Measurements from ENCODE around the gene ZNF808. TPM values are rescaled to one million over a fixed set of nuclear protein-coding genes. Genes with fewer than 3 reads are reported as not detected.
"Not testable (repeated sequence)": the region's sequence is repeated elsewhere in the genome, so short reads cannot be mapped to it uniquely, and the experiment has no call there.

ZNF808 gene
- total RNA-seq: 38.6 and 41.6 TPM in 2 replicates
- long read RNA-seq, transcript ZNF808-205 (4 exons, 553 nt): major isoform, 8 of 17 reads
- long read RNA-seq, partial matches to known transcripts: 1 of 17 reads
- long read RNA-seq, other reads (novel, unspliced or antisense): 4 of 17 reads

DNA sequence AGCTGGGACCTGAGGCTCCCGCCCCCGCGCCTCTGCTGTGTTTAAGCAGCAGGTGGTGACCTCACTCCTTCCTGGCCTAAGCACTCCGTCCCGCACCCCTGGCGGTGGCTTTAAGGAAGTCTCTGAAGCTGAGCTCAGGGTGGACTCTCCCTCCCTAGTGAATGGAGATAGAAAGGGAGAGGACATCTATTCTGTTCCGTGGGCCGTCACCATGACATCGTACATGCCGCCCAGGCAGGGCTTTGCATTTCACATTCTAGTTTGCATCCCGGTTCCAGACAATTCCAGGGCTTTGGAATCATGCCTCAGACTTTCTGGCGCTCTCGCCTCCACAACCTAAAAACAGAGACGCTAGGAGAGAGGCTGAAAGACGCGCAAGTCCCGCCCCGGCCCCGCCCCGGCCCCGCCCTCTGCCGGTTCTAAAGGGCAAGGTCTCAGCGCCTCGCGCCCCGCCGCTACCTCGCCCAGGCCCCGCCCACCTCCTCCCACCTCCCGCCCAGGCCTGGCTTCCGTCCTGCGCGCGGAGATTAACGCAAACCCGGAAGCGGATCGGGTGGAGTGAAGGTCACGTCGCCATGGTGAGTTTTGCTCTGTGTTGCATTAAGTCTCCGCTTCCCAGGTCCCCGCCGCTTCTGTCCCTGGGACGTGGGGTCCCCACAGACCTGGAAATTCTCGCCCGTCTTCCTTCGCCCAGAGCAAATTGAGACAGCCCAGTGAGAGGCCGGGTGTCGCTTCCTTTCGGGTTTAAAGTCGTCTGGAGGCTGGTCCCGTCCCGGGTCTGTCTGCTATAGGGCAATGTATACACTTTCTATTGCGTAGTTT is at the start of gene ZNF808:
TSS of gene ZNF808 (plus strand) at position 535 of the 822 bp plus-strand sequence. CDS start 15,617 bp downstream, outside the sequence.
- Mint-ChIP-seq H3K27me3 (no peaks in the 10 kb centered on the region), H3K36me3 (ENCODE audit: insufficient read depth) (no peaks in the 10 kb centered on the region), H3K4me3 (ENCODE audit: low read depth) (peak within 1 kb of the TSS; percentile 97), H3K9me3 (ENCODE audit: low read depth) (no peaks in the 10 kb centered on the region), H3K27ac (peak within 1 kb of the TSS; percentile 98), H3K4me1 (ENCODE audit: low read depth) (peaks cover 13% of the 10 kb centered on the region)
- DNase-seq (ENCODE audit: low spot score, unreplicated experiment): peak; percentile 93
- TF ChIP-seq, protein P1, sequence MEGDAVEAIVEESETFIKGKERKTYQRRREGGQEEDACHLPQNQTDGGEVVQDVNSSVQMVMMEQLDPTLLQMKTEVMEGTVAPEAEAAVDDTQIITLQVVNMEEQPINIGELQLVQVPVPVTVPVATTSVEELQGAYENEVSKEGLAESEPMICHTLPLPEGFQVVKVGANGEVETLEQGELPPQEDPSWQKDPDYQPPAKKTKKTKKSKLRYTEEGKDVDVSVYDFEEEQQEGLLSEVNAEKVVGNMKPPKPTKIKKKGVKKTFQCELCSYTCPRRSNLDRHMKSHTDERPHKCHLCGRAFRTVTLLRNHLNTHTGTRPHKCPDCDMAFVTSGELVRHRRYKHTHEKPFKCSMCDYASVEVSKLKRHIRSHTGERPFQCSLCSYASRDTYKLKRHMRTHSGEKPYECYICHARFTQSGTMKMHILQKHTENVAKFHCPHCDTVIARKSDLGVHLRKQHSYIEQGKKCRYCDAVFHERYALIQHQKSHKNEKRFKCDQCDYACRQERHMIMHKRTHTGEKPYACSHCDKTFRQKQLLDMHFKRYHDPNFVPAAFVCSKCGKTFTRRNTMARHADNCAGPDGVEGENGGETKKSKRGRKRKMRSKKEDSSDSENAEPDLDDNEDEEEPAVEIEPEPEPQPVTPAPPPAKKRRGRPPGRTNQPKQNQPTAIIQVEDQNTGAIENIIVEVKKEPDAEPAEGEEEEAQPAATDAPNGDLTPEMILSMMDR (IDR thresholded peaks at IDR 0.05; ENCODE audit: unreplicated experiment): peak; percentile 77

DNA sequence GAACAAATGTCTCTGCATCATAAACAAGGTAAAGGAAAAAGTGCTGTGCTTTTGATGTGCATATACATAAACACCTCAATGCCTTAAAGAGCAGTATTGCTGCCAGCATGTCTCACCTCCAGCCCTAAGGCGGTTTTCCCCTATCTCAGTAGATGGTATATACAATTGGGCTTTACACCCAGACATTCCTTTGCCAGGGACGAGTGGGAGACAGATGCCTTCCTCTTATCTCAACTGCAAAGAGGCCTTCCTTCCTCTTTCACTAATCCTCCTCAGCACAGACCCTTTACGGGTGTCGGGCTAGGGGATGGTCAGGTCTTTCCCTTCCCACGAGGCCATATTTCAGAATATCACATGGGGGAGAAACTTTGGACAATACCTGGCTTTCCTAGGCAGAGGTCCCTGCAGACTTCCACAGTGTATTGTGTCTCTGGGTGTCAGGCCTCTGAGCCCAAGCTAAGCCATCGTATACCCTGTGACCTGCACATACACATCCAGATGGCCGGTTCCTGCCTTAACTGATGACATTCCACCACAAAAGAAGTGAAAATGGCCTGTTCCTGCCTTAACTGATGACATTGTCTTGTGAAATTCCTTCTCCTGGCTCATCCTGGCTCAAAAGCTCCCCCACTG is 43.2 kb upstream of the ZNF808 start:
- not testable (repeated sequence) for H3K27ac Mint-ChIP-seq; H3K4me3 Mint-ChIP-seq (ENCODE audit: low read depth); DNase-seq (ENCODE audit: low spot score, unreplicated experiment); H3K27me3 Mint-ChIP-seq
- Mint-ChIP-seq H3K9me3 (ENCODE audit: low read depth) (peaks cover 27% of the 10 kb centered on the region), H3K36me3 (ENCODE audit: insufficient read depth) (peaks cover 11% of the 10 kb centered on the region), H3K4me1 (ENCODE audit: low read depth) (peaks cover 20% of the 10 kb centered on the region)

DNA sequence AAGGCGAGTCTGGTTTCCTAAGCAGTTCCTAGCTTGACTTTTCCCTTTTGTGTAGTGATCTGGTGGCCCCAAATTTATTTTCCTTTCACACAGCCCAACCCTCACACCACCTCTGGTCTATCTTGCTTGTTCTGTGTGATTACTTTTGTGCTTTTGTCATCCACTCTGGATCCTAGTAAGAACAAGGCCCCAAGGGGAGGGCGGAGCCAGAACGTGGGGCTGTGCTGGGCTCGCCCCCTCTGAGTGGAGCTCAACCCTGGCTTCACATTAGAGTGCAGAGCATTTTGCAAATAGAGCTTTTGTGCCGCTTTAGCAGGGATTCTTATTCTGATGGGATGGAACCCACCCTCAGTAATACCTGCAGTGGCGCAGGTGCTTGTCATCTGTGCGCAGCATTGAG is 42.4 kb upstream of the ZNF808 start:
- peaks cover 10% of the 10 kb centered on the region for H3K36me3 Mint-ChIP-seq (ENCODE audit: insufficient read depth)
- H3K9me3 Mint-ChIP-seq (ENCODE audit: low read depth): peaks cover 27% of the 10 kb centered on the region
- peak overlapping the region; percentile 95 for H3K27ac Mint-ChIP-seq
- peaks cover 20% of the 10 kb centered on the region for H3K4me1 Mint-ChIP-seq (ENCODE audit: low read depth)
- not testable (repeated sequence) for DNase-seq (ENCODE audit: low spot score, unreplicated experiment); H3K27me3 Mint-ChIP-seq
- H3K4me3 Mint-ChIP-seq (ENCODE audit: low read depth): peak overlapping the region; percentile 48

DNA sequence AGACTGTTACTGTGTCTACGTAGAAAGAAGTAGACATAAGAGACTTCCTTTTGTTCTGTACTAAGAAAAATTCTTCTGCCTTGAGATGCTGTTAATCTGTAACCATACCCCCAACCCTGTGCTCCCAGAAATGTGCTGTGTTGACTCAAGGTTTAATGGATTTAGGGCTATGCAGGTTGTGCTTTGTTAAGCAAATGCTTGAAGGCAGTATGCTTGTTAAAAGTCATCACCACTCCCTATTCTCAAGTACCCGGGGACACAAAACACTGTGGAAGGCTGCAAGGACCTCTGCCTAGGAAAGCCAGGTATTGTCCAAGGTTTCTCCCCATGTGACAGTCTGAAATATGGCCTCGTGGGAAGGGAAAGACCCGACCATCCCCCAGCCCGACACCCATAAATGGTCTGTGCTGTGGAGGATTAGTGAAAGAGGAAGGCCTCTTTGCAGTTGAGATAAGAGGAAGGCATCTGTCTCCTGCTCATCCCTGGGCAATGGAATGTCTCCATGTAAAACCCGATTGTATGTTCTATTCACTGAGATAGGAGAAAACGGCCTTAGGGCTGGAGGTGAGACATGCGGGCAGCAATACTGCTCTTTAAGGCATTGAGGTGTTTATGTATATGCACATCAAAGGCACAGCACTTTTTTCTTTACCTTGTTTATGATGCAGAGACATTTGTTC is 41.8 kb upstream of the ZNF808 start:
- Mint-ChIP-seq H3K4me3 (ENCODE audit: low read depth) (peak overlapping the region; percentile 48), H3K4me1 (ENCODE audit: low read depth) (peaks cover 20% of the 10 kb centered on the region), H3K9me3 (ENCODE audit: low read depth) (peaks cover 24% of the 10 kb centered on the region), H3K27ac (peak overlapping the region; percentile 95)
- H3K27me3 Mint-ChIP-seq; H3K36me3 Mint-ChIP-seq (ENCODE audit: insufficient read depth); DNase-seq (ENCODE audit: low spot score, unreplicated experiment): not testable (repeated sequence)

DNA sequence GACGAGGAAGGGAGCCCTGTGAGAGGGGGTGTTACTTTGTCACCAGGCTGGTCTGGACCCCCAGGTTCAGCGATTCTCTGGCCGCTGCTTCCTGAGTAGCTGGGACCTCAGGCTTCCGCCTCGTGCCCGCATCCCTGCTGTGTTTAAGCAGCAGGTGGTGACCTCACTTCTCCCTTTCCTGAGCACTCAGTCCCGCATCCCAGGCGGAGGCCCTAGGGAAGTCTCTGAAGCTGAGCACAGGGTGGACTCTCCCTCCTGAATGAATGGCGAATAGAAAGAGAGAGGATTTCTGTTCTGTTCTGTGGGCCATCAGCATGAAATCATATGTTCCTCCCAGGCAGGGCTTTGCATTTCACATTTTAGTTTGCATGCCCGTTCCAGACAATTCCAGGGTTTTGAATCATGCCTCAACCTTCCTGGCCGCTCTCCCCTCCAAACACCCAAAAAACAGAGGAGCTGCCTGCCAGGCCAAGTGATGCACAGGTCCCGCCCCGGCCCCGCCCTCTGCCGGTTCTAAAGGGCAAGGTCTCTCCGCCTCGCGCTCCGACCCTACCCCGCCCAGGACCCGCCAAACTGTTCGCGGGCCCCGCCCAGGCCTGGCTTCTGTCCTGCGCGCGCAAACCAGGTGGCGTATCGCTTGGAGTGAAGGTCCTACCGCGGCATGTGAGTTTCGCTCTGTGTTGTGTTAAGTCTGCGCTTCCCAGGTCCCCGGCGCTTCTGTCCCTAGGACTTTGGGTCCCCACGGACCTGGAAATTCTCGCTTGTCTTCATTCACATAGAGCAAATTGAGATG is 35.1 kb upstream of the ZNF808 start:
- peak overlapping the region; percentile 87 for H3K4me3 Mint-ChIP-seq (ENCODE audit: low read depth)
- no peaks in the 10 kb centered on the region for H3K27me3 Mint-ChIP-seq
- TF ChIP-seq, protein P1 (IDR thresholded peaks at IDR 0.05; ENCODE audit: unreplicated experiment): peak; percentile 38
- H3K9me3 Mint-ChIP-seq (ENCODE audit: low read depth): no peaks in the 10 kb centered on the region
- peak; percentile 80 for DNase-seq (ENCODE audit: low spot score, unreplicated experiment)
- H3K36me3 Mint-ChIP-seq (ENCODE audit: insufficient read depth): no peaks in the 10 kb centered on the region
- H3K27ac Mint-ChIP-seq: peak overlapping the region; percentile 92
- H3K4me1 Mint-ChIP-seq (ENCODE audit: low read depth): peaks cover 6% of the 10 kb centered on the region

DNA sequence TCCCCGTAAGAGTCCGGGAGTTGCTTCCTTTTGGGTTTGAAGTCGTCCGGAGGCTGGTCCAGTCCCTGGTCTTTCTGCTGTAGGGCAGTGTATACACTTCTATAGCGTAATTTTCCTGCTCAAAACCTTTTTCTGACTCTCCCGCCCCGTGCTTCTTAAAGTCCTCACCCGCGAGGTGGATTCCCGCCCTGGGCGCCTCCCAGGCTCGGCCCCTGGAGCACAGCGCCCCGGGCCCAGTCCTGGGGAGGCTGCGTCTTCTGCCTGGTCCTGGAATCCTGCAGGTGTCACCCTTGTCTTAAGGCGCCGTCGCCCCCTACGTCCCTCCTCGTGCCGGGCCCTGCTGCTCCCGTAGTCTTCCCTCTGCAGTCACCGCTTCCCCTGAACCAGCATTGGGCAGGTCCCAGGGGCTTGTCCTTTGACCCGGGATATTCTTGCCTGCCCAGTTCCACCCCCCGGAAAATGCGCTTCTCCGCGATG is 34.4 kb upstream of the ZNF808 start:
- peaks cover 6% of the 10 kb centered on the region for H3K4me1 Mint-ChIP-seq (ENCODE audit: low read depth)
- H3K4me3 Mint-ChIP-seq (ENCODE audit: low read depth): peak overlapping the region; percentile 87
- TF ChIP-seq, protein P1 (IDR thresholded peaks at IDR 0.05; ENCODE audit: unreplicated experiment): peak; percentile 42
- DNase-seq (ENCODE audit: low spot score, unreplicated experiment): peak; percentile 34
- no peaks in the 10 kb centered on the region for H3K27me3 Mint-ChIP-seq
- no peaks in the 10 kb centered on the region for H3K36me3 Mint-ChIP-seq (ENCODE audit: insufficient read depth)
- peak overlapping the region; percentile 92 for H3K27ac Mint-ChIP-seq
- H3K9me3 Mint-ChIP-seq (ENCODE audit: low read depth): no peaks in the 10 kb centered on the region

Data from progenitor cell of endocrine pancreas (in vitro differentiated cells).